Endothelial cell of umbilical vein (primary cell): ENCODE results near the gene OLFM1.

ENCODE experiments used
- CTCF ChIP-seq, 2 donors: IDR thresholded peaks; 1 replicate in 1 of 2; 2 replicates in 1 of 2; pipeline ENCODE4 v1.5.1; 2011; ENCODE audit warnings: low read length in 2 of 2, mild to moderate bottlenecking in 2 of 2, moderate library complexity in 2 of 2, control low read depth in 1 of 2, inconsistent platforms in 1 of 2, low read depth in 1 of 2; ENCODE audit not compliant: insufficient read depth in 1 of 2; ENCODE audit errors: extremely low read depth in 1 of 2
- EZH2 ChIP-seq: IDR thresholded peaks from 2 replicates; pipeline ENCODE4 v1.6.1; 2012; ENCODE audit warnings: borderline replicate concordance, low read depth, mild to moderate bottlenecking, moderate library complexity, low read length, inconsistent platforms; ENCODE audit not compliant: severe bottlenecking
- FOS ChIP-seq: IDR thresholded peaks from 2 replicates; pipeline ENCODE4 v1.6.1; 2011; ENCODE audit warnings: mild to moderate bottlenecking, low read length, moderate library complexity, borderline replicate concordance; ENCODE audit not compliant: insufficient read depth
- GATA2 ChIP-seq: IDR thresholded peaks from 2 replicates; pipeline ENCODE4 v1.7.0; 2011; ENCODE audit warnings: low read depth, mild to moderate bottlenecking, moderate library complexity, mixed read lengths, low read length; ENCODE audit not compliant: insufficient read length, insufficient read depth
- JUN ChIP-seq: IDR thresholded peaks from 2 replicates; pipeline ENCODE4 v1.6.1; 2011; ENCODE audit warnings: borderline replicate concordance, low read depth; ENCODE audit not compliant: insufficient read length, insufficient read depth
- MYC ChIP-seq: IDR thresholded peaks from one replicate; pipeline ENCODE4 v1.6.1; 2011; ENCODE audit warnings: mild to moderate bottlenecking, low read depth, low read length
- POLR2A ChIP-seq: IDR thresholded peaks from 2 replicates; pipeline ENCODE4 v1.6.1; 2012; ENCODE audit warnings: low read depth, mild to moderate bottlenecking, control low read depth, low read length
- POLR2AphosphoS5 ChIP-seq: IDR thresholded peaks from 2 replicates; pipeline ENCODE4 v1.6.1; 2012; ENCODE audit warnings: low read depth, mild to moderate bottlenecking, control low read depth, low read length, moderate library complexity; ENCODE audit not compliant: insufficient read depth

- TF ChIP-seq FOS = no peak
- TF ChIP-seq EZH2 = no peak
- TF ChIP-seq CTCF (IDR thresholded peaks at IDR 0.05; ENCODE audit: extremely low read depth in 1 of 2, insufficient read depth in 1 of 2, low read depth in 1 of 2, low read length in 2 of 2) = no peak
- no peak for TF ChIP-seq JUN
- no peak for TF ChIP-seq MYC
- TF ChIP-seq POLR2A = no peak
- no peak for TF ChIP-seq GATA2
- no peak for TF ChIP-seq POLR2AphosphoS5
These were observed 77.7 kb downstream of the OLFM1 start for GRCh38 chr9:135165003-135165711.
